Bronchial epithelial cell (primary cell): ENCODE results near the gene UROD. TPM values are rescaled to one million over a fixed set of nuclear protein-coding genes. Genes with fewer than 3 reads are reported as not detected.

Experiments used
- DNase-seq: peaks from one replicate; pipeline ENCODE4 v3.0.0-alpha.2; 2010; ENCODE audit warnings: low read depth
- FAIRE-seq: peaks from 2 replicates; lab custom pipeline; 2011; peaks lifted over from hg19 to GRCh38; lab: Jason Lieb, UNC
- H3K27me3 ChIP-seq: 2 replicates; pipeline ENCODE4 v1.5.1; 2011; ENCODE audit warnings: low read length; ENCODE audit not compliant: control insufficient read depth, insufficient read depth
- H3K36me3 ChIP-seq: 2 replicates; pipeline ENCODE4 v1.5.1; 2011; ENCODE audit warnings: low read length; ENCODE audit not compliant: control insufficient read depth, insufficient read depth
- H3K4me3 ChIP-seq: 2 replicates; pipeline ENCODE4 v1.5.1; 2011; ENCODE audit warnings: mild to moderate bottlenecking, low read depth, low read length, control low read depth
- total RNA-seq: library from RNA; depleted of rRNA; stranded (reverse); fragments of >200 nt; gene quantifications from 2 replicates; pipeline ENCODE4 v1.2.1, GENCODE V29; 2014
- TF ChIP-seq, protein P1 (sequence below): IDR thresholded peaks from 2 replicates; pipeline ENCODE4 v1.5.1; 2011; ENCODE audit warnings: mild to moderate bottlenecking, moderate library complexity, low read length, control low read depth, inconsistent platforms; ENCODE audit not compliant: insufficient read depth, severe bottlenecking

UROD gene
- total RNA-seq, 1 donor from 2014 or later = 122 TPM

DNA sequence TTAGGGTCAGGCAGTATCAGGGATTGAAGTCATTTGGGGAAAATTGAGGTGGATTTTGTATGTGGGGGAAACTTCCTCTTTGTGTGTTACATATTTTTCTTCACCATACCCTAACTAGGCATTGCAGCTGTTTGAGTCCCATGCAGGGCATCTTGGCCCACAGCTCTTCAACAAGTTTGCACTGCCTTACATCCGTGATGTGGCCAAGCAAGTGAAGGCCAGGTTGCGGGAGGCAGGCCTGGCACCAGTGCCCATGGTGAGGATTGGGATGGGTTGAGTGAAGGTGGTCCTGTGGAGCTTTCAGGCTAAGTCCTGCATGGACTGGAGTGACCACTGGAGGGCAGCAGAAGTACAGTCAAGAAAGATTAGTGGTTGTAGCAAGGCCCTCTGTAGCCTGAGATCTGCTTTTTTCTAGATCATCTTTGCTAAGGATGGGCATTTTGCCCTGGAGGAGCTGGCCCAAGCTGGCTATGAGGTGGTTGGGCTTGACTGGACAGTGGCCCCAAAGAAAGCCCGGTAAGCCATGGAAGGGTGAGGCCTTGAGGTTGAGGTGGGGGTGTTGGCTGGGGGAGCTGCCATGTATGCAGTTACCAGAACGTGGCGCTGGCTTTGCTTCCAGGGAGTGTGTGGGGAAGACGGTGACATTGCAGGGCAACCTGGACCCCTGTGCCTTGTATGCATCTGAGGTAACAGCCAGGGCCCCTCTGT, 2.4 kb downstream of the UROD start:
- no peaks in the 10 kb centered on the region for H3K27me3 ChIP-seq
- TF ChIP-seq, protein P1, sequence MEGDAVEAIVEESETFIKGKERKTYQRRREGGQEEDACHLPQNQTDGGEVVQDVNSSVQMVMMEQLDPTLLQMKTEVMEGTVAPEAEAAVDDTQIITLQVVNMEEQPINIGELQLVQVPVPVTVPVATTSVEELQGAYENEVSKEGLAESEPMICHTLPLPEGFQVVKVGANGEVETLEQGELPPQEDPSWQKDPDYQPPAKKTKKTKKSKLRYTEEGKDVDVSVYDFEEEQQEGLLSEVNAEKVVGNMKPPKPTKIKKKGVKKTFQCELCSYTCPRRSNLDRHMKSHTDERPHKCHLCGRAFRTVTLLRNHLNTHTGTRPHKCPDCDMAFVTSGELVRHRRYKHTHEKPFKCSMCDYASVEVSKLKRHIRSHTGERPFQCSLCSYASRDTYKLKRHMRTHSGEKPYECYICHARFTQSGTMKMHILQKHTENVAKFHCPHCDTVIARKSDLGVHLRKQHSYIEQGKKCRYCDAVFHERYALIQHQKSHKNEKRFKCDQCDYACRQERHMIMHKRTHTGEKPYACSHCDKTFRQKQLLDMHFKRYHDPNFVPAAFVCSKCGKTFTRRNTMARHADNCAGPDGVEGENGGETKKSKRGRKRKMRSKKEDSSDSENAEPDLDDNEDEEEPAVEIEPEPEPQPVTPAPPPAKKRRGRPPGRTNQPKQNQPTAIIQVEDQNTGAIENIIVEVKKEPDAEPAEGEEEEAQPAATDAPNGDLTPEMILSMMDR = peak; percentile 95
- DNase-seq = peak; percentile 69
- H3K4me3 ChIP-seq = no peak overlapping the region
- peak; percentile 36 for FAIRE-seq
- H3K36me3 ChIP-seq = peaks cover 4% of the 10 kb centered on the region

DNA sequence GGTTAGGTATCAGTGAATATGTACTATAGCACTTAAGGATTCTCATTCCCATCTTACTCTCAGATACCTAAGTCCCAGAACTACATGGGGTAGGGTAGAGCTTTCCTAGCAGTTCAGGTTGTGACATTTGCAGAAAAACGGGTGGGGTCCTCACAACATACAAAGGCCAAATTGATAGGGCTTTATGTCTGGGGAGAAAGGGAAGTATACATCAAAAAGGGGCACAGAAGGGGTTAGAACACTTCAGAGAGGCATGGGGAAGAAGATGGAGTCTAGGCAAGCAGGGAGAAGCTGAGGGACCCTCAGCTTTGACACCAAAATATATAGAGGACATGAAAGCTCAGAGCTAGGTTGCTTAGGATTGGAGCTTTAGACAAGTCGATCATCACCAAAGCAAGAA, 3.6 kb downstream of the UROD start:
- H3K27me3 ChIP-seq = no peaks in the 10 kb centered on the region
- FAIRE-seq (no peak), DNase-seq (no peak)
- TF ChIP-seq, protein P1 = no peak
- H3K4me3 ChIP-seq = no peak overlapping the region
- H3K36me3 ChIP-seq = peaks cover 1% of the 10 kb centered on the region

DNA sequence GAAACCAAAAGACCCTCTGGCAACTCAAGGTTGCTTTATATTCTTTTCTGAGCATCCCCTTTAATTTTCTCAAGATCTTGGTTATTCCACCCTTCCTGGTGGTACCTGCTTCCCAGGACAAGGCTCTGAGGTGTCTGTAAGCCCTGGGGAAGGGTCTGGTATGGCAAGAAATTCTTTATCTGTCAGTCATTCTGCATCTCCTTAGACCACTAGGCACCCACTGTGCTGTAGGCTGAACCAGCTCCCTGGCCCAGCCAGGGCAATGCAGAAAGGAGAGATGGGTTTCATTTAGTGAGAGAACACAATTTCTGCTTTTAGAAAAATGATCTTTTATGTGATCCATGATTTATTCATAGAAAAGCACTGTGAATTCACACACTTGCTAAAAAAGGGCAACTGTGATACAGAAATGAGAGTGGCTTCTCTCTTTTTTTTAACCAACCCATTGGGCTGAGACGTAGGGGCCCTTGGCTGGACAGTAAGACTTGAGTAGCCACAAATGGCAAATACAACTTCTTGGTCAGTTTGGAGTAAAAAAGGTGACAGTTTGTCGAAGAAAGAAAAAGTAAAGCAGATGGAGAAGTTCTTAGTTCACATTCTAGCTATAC, 4.1 kb downstream of the UROD start:
- peaks cover 1% of the 10 kb centered on the region for H3K36me3 ChIP-seq
- FAIRE-seq = no peak
- TF ChIP-seq, protein P1 = no peak

DNA sequence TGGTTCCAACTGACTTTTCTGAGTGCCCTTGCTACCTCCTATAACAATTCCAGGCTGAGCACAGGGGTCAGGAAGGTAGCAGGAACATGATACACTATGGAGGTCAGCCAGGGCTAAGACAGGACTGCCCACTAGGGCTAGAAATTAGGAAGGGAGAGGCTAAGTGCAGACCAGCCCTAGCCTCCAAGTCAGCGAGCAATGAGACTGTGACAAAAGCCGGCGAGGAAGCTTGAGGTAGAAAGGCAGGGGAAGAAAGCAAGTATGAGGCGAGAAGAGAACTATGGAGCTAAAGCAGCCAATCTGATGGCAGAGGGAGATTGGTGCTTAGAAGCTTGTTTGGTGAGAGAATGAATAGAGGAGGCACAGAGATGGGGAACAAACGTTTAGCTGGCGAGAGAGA, 4.7 kb downstream of the UROD start:
- TF ChIP-seq, protein P1 = no peak
- DNase-seq (no peak), FAIRE-seq (no peak)
- no peak overlapping the region for H3K4me3 ChIP-seq
- H3K27me3 ChIP-seq = no peaks in the 10 kb centered on the region
- H3K36me3 ChIP-seq = peaks cover 1% of the 10 kb centered on the region

More for the DNA sequence above, 4.1 kb downstream of the UROD start:
- Histone ChIP-seq H3K4me3 (no peak overlapping the region), H3K27me3 (no peaks in the 10 kb centered on the region)
- DNase-seq = no peak

DNA sequence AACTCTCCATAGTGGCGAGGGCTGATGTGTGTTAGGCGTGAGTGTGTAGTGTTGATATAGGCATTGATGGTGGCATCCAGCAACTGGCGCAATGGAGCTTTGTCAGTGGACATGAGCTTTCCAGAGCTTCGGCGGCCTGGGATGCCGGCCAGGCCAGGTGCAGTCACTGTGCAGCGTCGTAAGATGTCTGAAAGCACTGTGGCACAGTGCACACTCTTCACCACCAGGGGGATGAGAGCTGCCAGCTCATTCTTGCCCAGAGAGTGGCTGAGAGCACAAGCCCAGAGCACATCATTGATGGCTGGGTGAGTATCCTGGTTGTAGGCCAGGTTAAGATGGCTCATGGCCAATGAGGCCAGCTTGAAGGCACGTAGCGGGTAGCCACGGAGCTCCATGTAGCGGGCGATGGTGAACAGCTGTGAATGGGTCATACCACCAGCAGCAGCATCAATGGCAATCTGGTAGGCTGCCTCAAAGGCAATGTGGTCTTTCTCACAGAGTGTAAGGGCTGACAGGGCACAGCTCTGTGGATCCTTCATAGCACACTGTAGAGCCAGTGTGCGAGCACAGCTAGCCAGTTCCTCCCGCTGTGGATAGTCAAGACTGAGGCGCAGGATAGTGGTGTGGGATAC, 6.7 kb downstream of the UROD start:
- TF ChIP-seq, protein P1 = peak; percentile 95
- H3K27me3 ChIP-seq = no peaks in the 10 kb centered on the region
- H3K36me3 ChIP-seq = peaks cover 1% of the 10 kb centered on the region
- no peak overlapping the region for H3K4me3 ChIP-seq
- FAIRE-seq = peak; percentile 70
- peak; percentile 62 for DNase-seq
